Subcutaneous preadipocyte (primary cell): ENCODE data around the gene SIK3. TPM values are rescaled to one million over a fixed set of nuclear protein-coding genes. Genes with fewer than 3 reads are reported as not detected.

Source experiments
- small RNA-seq: library from RNA; depleted of rRNA; stranded (forward); fragments of <200 nt; gene quantifications from one replicate; pipeline ENCODE3, GENCODE V24; 2012
- total RNA-seq: library from RNA; depleted of rRNA; stranded (reverse); fragments of >200 nt; gene quantifications from 2 replicates; pipeline ENCODE4 v1.2.3, GENCODE V29; 2012

The SIK3 gene
- total RNA-seq, result 15.4 and 23.1 TPM in 2 replicates

GRCh38 chr11:117098269-117099232 is at the start of gene SIK3:
Gene SIK3 (minus strand): TSS chr11:117098428. CDS start chr11:117098415, 13 bp downstream.

GRCh38 chr11:117143871-117144476 is 45.7 kb upstream of the SIK3 start, which contains the start of gene PAFAH1B2:
Gene PAFAH1B2 (plus strand): TSS chr11:117144287. CDS start chr11:117152448, 8,161 bp downstream.

DNA sequence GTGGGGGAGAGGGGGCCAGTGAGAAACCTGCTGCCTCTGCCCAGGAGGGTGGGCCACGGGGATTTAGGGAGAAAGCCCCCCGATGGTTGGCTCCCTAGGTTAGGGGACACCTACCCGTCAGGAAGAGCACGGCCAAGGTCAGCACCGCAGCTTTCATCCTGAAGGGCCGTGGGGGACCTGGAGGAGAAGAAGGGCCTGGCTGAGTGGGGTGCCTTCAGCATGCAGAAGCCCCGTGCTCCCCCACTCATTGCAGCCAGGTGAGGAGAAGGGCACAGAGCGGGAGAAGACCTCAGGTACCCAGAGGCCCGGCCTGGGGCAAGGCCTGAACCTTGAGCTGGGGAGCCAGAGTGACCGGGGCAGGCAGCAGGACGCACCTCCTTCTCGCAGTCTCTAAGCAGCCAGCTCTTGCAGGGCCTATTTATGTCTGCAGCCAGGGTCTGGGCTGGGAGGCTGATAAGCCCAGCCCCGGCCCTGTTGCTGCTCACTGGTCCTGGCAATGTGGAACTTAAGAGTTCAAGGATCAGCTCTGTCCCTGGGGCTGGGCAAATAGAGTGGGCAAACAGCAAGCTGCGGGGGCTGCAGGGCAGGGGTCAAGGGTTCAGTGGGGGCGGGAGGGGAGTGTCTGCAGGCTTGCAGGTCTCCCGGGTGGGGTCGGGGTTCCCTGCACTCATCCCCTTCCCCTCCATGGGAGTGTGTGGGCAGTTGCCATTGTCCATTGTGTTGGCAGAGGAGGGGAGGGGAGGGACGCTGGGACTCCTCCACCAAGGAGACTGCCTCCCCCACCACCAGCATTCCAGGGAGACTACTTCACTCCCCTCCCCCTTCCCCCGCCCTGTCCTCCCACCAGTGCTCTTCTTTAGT is 260.8 kb downstream of the SIK3 start, which contains the start of gene APOA1:
Gene APOA1, minus strand, starts transcription at position 392 of the 861 bp plus-strand sequence. Its CDS starts 235 bp downstream, at position 157.

GRCh38 chr11:116829525-116830183 is 268.6 kb downstream of the SIK3 start, which contains the start of gene APOC3:
Gene APOC3 (plus strand): TSS chr11:116829907. CDS start chr11:116830583, 676 bp downstream.

DNA sequence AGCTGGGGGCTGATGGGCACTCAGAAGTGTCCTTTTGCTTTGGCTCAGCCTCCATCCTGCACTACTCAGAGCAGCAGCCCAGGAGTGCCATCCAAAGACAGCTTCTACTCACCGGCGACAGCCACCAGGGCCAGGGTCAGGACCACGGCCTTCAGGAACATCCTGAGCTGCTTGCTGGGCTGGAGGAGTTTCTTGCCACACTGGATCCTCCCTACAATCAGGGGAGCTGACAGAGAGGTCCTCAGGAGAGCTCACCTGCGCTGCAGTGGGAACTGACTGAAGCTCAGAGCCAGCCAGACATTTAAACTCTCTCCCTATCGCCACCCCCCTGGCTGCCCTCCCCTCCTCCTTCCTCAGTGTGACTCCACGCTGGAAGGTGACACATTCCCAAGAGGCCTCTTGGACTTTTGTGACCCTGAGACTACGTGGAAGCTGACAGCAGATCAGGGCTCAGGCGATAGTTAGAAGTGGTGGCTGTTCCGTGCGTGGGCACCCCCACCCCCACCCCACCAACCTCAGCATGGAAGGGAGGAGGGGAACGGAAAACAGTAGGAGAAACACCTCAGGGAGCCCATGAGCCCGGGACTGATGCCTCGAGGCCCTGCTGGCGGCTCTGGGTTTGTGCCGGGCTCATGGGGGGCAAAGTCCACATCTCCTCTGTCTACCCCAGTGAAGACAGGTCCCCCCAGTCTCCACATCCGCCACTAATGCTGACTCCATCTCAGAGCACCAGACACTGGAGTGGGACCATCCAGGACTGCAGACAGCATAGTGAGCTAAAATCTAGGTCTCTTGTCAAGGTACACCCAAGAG is 275.0 kb downstream of the SIK3 start, which contains the start of gene APOA4:
Gene APOA4, minus strand, starts transcription at position 274 of the 813 bp plus-strand sequence. Its CDS starts 113 bp downstream, at position 161.

Small RNA genes within 50 kb of the gene (small RNA-seq; reads per million reads assigned to genes)
- gene AP000936.3, result not detected
- gene RNY4P6, result 1.1 reads per million, percentile 62 among the genes with 10 or more reads in this experiment

Other genes with a start within 250 kb of the SIK3 start
- 93.7 and 138 TPM in 2 replicates for gene PAFAH1B2, start 45.9 kb upstream of the SIK3 start, total RNA-seq
- 10.3 and 16.2 TPM in 2 replicates for gene SIDT2, start 80.3 kb upstream of the SIK3 start, total RNA-seq
- gene TAGLN, start 100.9 kb upstream of the SIK3 start, total RNA-seq, result 6.3 and 62.5 TPM in 2 replicates
- gene PCSK7, start 133.6 kb upstream of the SIK3 start, total RNA-seq, result 29.0 and 43.0 TPM in 2 replicates
- gene RNF214, start 134.2 kb upstream of the SIK3 start, total RNA-seq, result 10.3 and 12.5 TPM in 2 replicates
- 3.7 and 4.1 TPM in 2 replicates for gene BACE1-AS, start 192.9 kb upstream of the SIK3 start, total RNA-seq
- gene BACE1, start 217.8 kb upstream of the SIK3 start, total RNA-seq, result 24.6 and 27.8 TPM in 2 replicates
- 26.5 and 41.1 TPM in 2 replicates for gene CEP164, start 229.4 kb upstream of the SIK3 start, total RNA-seq